GM18858 (cell line): Measurements from ENCODE around the gene CGREF1.

Source experiments
- ATAC-seq: cut with Tn5 transposase; IDR thresholded peaks from one replicate; pipeline ENCODE4 v1.9.1; 2021; ENCODE audit not compliant: unreplicated experiment

Gene CGREF1, protein sequence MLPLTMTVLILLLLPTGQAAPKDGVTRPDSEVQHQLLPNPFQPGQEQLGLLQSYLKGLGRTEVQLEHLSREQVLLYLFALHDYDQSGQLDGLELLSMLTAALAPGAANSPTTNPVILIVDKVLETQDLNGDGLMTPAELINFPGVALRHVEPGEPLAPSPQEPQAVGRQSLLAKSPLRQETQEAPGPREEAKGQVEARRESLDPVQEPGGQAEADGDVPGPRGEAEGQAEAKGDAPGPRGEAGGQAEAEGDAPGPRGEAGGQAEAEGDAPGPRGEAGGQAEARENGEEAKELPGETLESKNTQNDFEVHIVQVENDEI

DNA sequence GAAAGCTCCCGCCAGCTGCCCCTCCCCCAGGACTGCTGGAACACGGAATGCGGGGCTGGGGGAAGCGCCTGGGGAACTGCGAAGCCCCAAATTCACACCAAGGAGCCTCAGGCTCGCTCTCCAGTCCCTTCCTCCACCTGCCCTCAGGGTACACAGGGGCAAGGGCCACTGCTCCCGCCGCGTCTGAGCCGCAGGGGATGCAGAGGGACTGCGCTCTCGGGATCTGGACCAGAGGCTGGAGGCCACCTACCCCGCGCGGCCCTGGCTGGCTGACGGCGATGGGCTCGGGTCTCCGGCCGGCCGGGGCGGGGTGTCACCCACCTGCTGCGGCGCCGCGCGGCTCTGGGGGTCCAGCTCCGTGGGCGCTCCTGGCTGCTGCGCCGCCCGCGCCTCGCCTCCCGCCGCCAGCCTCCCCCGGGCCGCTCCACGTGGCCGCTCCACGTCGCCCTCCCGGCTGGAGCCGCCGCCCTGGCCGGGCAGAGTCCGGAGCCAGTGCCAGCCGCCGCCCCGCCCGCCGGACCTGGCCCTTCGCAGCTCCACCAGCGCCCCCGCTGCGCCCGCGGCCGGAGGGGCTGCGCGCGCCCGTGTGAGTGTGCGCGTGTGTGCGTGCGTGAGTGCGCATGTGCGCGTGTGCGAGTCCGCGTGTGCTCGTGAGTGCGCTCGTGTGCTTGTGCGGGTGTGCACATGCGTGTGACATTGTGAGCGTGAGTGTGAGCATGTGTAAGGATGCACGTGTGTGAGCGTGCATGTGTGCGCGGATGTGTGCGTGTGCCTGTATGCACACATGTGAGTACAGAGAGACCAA, at the start of gene CGREF1:
Gene CGREF1, minus strand, starts transcription at position 604 of the 805 bp plus-strand sequence. CDS start 14,762 bp downstream, outside the sequence.
- ATAC-seq, result no peak

DNA sequence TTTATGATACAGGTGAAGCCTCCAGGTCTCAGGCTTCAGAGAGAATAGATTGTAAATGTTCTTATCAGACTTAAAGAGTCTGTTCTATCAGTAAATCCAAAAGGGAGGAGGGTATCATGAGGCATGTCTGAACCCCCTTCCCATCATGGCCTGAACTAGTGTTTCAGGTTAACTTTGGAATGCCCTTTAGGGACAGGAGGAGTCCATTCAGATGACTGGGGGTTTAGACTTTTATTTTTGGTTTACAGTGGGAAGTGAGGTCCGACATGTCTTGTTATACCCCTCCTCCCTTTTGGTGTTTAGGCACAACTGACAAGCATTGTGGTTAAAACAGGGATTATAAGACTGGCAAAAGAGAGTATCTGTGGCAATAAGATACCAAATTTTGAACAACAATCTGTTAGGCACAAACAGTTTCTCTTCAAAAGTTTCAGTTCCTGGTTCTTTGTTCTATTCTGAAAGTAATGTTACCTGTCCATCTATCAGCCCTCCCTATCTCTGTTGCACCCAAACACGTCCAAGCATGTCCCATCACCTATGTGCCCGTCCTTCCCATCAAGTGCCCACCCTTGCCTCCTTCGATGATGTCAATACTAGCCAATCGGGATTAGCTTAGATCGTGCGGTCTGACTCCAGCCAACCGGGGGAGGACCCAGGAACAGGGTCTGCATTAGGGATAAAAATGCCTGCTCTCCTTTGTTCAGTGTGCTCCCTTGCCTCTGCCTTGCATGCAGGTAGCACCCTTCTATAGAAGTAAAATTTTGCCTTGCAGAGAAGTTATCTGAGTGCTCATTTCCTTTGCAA, 46.2 kb upstream of the CGREF1 start:
- no peak for ATAC-seq

DNA sequence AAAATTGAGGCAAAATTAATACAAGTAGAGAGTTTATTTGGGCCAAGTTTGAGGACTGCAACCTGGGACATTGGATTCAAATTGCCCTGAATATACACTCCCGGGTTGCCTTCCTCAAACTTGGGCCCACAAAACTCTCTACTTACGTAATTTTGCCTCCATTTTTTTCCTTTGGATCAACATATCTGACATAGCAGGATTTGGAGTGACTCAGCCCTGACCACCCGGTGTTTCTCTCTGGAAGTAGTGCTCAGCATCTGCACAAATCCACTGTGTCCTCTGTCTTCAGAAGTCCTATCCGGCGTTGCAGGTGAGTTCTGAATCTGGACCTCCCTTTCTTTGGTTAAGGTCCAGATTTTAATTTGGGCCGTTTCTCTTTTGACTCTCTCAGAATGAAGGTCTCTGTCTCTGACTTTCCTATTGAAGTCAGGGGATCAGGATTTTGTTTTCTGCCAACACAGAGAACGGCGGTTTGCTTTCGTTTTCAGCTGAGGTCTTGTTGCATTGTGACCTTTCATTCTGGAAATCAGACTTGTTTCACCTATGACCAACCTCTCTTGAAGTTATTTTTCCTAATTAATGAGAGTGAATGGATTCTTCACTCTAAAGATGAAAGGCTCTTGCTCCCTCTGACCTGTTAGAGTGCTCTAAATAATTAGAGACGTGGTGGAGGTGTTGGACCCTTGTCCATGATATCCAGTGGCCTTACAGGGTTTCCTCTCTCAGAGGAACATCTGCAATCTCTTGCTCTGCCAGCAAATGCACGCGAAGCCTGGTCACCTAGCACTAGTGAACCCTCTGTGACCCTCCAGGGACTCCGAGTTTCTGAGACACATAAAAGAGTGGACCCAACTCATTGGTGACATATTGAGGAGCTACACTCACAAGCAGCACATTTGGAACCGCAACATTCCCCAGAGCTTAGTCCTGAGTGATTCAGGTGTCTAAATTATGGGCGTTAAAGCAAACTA, 43.5 kb upstream of the CGREF1 start:
- no peak for ATAC-seq

DNA sequence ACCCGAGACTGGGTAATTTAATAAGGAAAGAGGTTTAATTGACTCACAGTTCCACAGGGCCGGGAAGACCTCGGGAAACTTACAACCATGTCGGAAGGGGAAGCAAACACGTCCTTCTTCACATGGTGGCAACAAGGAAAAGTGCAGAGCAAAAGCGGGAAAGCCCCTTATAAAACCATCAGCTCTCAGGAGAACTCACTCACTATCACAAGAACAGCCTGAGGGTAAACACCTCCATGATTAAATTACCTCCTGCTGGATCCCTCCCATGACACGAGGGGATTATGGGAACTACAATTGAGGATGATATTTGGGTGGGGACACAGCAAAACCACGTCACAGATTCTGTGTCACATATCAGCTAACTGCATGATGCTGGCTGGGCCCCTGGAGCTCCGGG, 41.3 kb upstream of the CGREF1 start:
- ATAC-seq, result no peak

DNA sequence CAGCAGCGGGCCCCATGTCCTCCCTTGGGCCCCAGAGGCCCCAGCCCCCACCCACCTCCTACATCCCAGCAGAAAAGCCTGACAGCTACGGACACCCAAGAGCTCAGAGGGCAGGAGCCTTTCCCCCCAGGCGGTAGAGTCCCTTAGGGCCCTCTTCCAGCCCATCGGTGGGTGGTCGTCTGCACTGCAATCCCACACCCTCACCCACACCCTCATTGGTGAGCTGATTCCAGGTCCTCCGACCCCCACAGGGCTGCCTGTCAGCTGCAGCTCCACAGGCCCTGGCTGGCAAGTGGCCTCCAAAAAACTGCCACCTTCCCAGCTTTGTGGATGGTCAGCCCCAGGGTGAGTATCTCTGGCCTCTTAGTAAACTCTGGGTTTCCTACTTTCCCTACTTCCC, 40.3 kb upstream of the CGREF1 start:
- no peak for ATAC-seq

DNA sequence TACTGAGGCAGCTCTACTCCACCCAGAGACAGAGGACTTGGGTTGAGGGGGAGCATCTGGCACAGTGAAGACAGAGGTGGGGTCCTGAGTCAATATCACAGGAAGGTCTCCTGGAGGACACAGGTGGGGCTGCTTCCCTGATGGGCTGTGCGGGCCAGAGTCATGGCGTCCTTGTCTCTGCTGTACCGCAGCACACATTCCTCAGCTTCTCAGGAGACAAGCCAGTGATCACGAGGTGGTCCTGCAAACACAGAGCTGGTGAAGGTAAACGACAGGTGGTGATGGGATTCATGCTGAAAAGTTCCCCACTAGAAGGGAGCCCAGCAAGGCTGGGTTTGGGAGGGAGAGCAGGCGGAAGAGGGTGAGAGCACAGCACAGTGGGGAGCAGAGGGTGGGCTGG, 39.5 kb upstream of the CGREF1 start:
- no peak for ATAC-seq

DNA sequence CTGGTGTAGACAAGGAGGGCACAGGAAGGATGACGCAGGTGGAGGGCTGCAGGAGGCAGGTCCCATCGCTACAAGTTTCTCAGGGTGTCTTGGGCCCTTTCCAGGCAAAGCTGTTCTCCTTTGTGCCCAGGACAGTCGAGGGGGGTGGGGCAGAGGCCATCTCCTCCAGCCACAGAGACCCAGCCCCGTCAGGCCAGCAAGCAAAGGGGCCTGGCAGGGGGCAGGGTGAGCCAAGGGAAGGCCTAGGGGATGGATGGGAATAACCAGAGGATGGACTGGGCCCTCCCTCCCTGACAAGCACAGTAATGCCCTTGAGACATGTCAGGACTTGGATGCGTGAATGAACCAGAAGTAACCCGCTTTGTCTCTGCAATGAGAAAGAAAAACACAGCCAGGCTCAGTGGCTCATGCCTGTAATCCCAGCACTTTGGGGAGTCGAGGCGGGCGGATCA, 36.2 kb upstream of the CGREF1 start:
- no peak for ATAC-seq

DNA sequence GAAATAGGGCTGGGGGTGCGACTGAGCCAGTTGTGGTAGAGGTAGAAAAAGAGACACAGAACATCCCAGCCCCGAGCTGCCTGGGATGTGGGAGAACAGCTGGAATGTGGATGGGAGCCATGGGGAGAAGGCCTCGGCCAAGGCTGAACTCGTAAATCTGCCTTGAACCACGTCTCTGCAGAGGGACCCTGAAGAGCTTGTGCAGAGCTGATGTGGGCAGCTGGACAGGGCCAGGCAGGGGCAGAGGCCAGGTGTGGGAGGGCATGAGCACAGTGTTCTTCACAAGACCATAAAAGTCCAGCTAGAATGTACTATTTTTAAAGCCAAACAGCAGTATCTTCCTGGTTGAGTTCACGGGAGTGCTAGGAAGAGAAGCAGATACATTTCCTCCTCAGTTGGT, 35.6 kb upstream of the CGREF1 start:
- no peak for ATAC-seq

DNA sequence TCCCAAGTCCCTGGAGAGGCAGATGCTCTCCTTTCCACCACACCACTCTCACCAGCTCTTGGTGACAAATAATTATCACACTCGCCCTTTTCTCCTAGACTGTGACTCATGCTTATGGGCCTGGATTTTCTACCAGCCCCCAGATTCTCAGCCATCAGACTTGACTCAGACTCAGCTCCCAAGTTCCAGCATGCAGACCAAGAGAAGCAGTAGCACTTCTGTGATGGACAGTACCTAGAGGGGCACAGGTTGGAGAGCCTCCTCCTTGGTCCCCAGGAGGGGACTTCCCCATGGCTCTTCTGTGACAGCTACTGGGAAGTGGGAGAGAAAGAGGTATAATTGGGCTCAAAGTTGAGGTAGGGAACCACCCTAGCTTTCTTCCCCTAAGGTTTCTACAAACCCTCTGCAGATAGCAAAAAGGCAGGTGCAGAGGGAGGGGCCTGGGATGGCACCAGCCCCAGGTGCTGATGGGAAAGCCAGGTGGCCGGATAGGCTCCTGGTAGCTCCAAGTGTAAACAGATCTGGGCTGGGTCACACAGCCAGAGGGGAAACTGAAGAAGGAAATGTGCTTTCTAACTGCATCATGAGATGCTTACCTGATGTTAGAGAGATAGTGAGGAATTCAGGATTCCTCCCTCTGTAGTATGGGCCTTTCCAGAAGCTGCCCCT, 34.0 kb upstream of the CGREF1 start:
- ATAC-seq, result no peak

DNA sequence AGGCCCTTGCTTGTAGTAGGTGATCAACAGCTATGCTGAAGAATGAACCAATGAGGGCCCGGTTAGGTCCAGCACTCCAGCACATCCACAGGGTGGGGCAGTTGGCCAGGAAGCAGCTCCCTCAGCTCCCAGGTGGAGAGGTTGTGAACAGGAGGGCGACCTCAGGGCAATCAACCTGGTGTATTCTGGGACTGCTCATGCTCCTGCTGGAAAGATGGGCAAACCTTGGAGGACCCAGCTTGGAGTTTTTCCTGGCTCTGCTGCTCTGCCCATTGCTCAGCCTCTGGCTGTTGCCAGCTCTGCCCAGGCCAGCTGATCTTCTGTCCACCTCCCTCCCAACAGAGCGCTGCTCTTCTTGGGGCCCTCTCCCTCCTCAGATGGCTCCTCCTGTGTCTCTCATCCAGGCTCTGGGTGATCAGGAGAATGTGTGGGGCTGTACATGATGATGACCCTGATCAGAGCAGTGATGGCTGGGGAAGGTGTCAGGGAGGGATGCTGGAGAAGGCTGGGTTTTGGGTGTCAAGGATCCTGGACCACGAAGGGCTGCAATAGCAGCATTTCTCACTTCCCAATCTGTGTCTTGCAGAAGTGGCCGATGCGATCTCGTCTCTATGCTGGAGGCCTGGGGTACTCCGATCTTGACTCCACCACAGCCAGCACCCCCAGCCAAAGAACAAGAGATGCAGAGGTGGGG, 33.3 kb upstream of the CGREF1 start:
- no peak for ATAC-seq

DNA sequence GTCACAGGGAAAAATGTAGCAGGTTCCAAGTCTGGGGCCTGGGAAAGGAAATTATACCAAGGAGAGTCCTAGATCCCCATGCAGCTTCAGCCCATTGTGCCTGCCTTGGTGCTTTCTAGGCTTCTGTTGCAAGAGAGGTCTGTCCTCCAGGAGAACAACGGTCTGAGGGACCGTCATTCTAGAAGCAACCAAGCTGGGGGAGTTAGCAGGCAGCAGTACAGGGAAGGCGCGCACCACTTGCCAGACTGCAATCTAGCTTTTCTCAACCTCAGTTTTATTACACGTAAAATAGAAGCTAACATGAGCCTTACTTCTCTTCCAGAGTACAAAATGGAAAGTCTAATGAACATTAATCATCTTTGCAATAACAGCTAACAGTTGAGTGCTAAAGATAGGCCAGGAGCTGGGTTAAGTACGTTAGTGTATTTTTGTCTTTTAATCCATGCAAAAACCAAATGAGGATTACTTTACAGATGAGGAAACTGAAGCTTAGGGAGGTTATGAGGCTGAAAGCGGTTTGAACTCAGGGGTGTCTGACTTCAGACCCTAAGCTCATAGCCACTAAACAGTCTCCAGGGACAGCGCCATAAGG, 31.8 kb upstream of the CGREF1 start:
- no peak for ATAC-seq

DNA sequence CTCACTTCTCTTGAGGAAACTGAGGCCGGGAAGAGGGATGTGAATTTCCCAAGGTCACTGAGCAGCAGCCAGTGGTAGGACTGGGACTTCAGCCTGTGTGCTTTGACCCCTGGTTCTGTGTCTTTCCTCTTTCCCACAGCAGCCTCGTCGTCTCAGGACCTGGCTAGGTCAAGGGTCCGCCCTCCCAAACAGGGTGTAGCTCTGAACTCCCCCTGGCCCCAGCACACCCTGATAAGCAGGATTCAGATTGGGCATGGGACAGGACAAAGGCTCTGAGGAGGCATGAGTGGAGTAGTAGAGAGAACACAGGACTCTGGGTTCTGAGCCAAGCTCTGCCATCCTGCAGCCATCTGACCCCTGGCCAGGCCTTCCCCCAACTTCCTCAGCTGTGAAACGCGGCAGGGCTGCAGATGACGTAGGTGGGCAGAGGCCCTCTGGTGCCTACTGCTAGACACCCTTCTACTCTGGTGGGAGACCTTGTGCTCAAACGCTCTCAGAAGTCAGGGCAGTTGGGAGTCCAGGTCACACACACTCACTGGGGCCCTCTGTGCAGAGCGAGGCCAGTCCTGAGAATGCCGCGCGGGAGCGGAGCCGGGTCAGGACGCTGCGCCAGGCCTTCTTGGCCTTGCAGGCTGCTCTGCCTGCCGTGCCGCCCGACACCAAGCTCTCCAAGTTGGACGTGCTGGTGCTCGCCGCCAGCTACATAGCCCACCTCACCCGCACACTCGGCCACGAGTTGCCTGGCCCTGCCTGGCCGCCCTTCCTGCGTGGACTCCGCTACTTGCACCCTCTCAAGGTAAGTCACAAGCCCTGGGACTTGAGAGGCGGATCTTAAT, 30.9 kb upstream of the CGREF1 start:
- no peak for ATAC-seq

DNA sequence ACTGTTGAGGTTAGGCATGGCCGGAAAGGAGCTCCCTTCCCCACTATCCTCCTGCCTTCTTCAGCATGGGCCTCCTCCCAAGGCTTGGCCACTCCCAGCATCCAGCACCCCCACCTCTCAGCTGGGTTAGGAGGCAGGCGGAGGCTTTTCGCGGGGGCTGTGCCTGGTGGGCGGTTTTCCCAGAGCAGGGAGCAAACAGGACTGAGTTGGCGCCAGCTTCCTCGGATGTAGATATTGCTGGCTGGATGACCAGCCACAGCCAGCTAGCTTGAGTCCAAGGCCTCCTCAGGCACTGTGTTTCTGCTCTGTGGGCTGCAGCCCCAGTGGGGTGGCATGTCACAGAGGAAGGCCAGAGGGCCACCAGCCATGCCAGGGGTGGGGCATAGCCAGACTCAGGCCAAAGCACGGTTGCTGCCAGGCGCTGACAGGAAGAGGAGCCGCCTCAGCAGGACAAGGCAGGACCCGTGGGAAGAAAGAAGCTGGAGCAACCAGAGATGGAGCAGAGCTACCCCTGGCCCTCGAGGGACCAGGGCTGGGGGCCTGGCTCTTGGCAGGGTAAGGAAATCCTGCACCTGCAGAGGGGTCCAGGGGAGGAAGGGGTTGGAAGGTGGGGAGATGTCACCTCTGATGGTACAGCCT, 30.0 kb upstream of the CGREF1 start, which contains the start of gene TCF23:
Gene TCF23, plus strand, starts transcription at position 204 of the 639 bp plus-strand sequence. Its CDS starts 130 bp downstream, at position 334.
- no peak for ATAC-seq

DNA sequence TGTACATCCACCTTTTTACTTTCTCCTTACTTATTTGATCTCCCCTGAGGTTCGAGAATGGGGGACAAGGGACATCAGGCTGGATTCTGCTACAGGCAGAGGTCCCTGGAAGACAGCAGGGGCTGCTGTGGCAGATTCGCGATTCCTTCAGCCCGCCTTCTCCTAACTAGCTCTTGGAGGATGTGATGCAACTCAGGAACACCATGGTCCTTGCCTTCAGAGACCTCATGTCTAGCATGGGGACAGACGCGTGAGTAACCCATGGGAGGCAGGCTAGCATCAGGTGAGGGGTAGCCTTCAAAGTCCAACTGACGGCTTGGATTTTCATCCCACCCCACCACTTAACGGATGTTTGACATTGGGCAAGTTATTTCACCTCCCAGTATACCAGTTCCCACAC, 29.0 kb upstream of the CGREF1 start:
- no peak for ATAC-seq

DNA sequence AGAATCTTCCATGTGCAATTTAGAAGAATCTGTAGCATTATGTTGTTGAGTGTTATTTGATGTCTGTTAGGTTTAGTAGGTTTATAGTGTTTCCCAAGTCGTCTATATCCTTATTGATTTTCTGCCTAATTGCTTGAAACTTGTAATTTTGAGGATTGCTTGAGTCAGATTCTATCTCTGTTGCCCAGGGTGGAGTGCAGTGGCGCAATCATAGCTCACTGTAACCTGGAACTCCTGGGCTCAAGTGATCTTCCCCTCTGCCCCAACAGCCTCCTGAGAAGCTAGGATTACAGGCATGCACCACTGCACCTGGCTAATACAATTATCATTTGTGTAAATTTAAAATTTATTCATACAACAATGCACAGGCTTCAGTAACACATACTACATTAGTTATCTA, 26.8 kb upstream of the CGREF1 start:
- ATAC-seq, result no peak

DNA sequence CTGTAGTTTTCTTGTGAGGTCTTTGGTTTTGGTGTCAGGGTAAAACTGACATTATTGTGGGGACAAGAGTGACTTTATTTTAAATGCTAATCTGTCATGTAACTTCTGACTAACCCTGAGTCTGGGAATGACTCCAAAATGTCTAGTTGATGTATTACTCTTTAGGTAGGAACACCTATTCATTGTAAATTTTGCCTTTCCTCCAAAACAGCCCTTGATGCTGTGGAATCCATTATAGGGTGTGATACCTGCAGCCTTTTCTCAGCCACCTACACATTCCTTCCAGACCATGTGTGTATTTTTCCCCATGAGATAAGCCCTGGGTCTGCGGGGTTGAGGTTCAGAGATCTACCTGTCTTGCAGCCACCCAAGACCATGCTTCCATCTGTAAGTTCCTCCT, 24.4 kb upstream of the CGREF1 start:
- no peak for ATAC-seq

DNA sequence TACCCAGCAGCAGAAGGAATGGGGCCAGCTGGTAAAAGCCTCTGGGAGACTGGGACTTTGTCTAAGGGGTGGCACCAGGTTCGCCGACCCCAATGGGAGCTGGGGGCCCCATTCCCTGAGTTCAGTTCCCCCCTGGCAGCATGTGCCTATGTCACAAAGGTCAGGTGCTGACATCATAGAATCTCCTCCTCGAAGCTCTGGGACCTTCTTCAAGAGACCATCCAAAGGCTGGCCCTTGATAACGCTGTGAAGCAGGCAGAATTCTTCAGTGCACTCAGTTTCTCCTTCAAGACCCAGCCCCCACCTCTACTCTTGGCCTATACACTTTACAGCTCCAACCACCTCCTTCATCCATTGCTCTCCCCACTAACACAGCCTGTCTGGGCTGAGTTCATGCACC, 20.4 kb upstream of the CGREF1 start, which contains the start of gene PRR30:
Gene PRR30, minus strand, starts transcription at position 101 of the 400 bp plus-strand sequence. CDS start 1,081 bp downstream, outside the sequence.
- ATAC-seq, result no peak
